ENCODE results near the gene DIP2B. TPM values are rescaled to one million over a fixed set of nuclear protein-coding genes. Genes with fewer than 3 reads are reported as not detected.

DIP2B gene
- total RNA-seq, 1 experiment from 2014 or later = 26.1 TPM

- TF ChIP-seq HMGXB4 (CRISPR knock-in tag; IDR thresholded peaks at IDR 0.05) = peak; percentile 56; the same call in 1 of the 2 replicates
- TF ChIP-seq SP1 (CRISPR knock-in tag; conservative IDR thresholded peaks at IDR 0.05) = peak; percentile 36; the same call in 1 of the 2 replicates
- TF ChIP-seq ZNF138 (CRISPR knock-in tag; conservative IDR thresholded peaks at IDR 0.05) = no peak
- peak; percentile 71; the same call in 1 of the 2 replicates for TF ChIP-seq FOXP1 (CRISPR knock-in tag; IDR thresholded peaks at IDR 0.05; ENCODE audit: borderline replicate concordance)
- no peak for TF ChIP-seq JAZF1 (CRISPR knock-in tag; IDR thresholded peaks at IDR 0.05)
- no peak for TF ChIP-seq GRHL2 (CRISPR knock-in tag; IDR thresholded peaks at IDR 0.05; ENCODE audit: insufficient replicate concordance, severe bottlenecking)
- TF ChIP-seq, protein P1, sequence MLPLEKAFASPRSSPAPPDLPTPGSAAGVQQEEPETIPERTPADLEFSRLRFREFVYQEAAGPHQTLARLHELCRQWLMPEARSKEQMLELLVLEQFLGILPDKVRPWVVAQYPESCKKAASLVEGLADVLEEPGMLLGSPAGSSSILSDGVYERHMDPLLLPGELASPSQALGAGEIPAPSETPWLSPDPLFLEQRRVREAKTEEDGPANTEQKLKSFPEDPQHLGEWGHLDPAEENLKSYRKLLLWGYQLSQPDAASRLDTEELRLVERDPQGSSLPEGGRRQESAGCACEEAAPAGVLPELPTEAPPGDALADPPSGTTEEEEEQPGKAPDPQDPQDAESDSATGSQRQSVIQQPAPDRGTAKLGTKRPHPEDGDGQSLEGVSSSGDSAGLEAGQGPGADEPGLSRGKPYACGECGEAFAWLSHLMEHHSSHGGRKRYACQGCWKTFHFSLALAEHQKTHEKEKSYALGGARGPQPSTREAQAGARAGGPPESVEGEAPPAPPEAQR (CRISPR knock-in tag; IDR thresholded peaks at IDR 0.05) = no peak
- TF ChIP-seq ZNF416 (CRISPR knock-in tag; IDR thresholded peaks at IDR 0.05) = no peak
- no peak for TF ChIP-seq CREB1 (CRISPR knock-in tag; IDR thresholded peaks at IDR 0.05)
- TF ChIP-seq CREM (CRISPR knock-in tag; IDR thresholded peaks at IDR 0.05) = no peak
- TF ChIP-seq ZNF512 (CRISPR knock-in tag; IDR thresholded peaks at IDR 0.05; ENCODE audit: borderline replicate concordance) = no peak
- no peak for TF ChIP-seq OVOL2 (CRISPR knock-in tag; IDR thresholded peaks at IDR 0.05; ENCODE audit: borderline replicate concordance)
- TF ChIP-seq FOXP4 (CRISPR knock-in tag; IDR thresholded peaks at IDR 0.05) = 0 out of 2 replicates have a peak, but pooled peaks have one; percentile 50
- 0 out of 2 replicates have a peak, but pooled peaks have one; percentile 34 for TF ChIP-seq ATF2 (CRISPR knock-in tag; IDR thresholded peaks at IDR 0.05; ENCODE audit: borderline replicate concordance, low read depth)
- 0 out of 2 replicates have a peak, but pooled peaks have one; percentile 9 for TF ChIP-seq NFYB (CRISPR knock-in tag; conservative IDR thresholded peaks at IDR 0.05; ENCODE audit: low read depth)
- no peak for TF ChIP-seq MYBL2 (CRISPR knock-in tag; IDR thresholded peaks at IDR 0.05)
- TF ChIP-seq, protein P2, sequence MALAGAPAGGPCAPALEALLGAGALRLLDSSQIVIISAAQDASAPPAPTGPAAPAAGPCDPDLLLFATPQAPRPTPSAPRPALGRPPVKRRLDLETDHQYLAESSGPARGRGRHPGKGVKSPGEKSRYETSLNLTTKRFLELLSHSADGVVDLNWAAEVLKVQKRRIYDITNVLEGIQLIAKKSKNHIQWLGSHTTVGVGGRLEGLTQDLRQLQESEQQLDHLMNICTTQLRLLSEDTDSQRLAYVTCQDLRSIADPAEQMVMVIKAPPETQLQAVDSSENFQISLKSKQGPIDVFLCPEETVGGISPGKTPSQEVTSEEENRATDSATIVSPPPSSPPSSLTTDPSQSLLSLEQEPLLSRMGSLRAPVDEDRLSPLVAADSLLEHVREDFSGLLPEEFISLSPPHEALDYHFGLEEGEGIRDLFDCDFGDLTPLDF (CRISPR knock-in tag; IDR thresholded peaks at IDR 0.05) = no peak
- TF ChIP-seq, protein P3, sequence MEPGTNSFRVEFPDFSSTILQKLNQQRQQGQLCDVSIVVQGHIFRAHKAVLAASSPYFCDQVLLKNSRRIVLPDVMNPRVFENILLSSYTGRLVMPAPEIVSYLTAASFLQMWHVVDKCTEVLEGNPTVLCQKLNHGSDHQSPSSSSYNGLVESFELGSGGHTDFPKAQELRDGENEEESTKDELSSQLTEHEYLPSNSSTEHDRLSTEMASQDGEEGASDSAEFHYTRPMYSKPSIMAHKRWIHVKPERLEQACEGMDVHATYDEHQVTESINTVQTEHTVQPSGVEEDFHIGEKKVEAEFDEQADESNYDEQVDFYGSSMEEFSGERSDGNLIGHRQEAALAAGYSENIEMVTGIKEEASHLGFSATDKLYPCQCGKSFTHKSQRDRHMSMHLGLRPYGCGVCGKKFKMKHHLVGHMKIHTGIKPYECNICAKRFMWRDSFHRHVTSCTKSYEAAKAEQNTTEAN (CRISPR knock-in tag; IDR thresholded peaks at IDR 0.05) = peak; percentile 36; the same call in 1 of the 2 replicates
- TF ChIP-seq, protein P4, sequence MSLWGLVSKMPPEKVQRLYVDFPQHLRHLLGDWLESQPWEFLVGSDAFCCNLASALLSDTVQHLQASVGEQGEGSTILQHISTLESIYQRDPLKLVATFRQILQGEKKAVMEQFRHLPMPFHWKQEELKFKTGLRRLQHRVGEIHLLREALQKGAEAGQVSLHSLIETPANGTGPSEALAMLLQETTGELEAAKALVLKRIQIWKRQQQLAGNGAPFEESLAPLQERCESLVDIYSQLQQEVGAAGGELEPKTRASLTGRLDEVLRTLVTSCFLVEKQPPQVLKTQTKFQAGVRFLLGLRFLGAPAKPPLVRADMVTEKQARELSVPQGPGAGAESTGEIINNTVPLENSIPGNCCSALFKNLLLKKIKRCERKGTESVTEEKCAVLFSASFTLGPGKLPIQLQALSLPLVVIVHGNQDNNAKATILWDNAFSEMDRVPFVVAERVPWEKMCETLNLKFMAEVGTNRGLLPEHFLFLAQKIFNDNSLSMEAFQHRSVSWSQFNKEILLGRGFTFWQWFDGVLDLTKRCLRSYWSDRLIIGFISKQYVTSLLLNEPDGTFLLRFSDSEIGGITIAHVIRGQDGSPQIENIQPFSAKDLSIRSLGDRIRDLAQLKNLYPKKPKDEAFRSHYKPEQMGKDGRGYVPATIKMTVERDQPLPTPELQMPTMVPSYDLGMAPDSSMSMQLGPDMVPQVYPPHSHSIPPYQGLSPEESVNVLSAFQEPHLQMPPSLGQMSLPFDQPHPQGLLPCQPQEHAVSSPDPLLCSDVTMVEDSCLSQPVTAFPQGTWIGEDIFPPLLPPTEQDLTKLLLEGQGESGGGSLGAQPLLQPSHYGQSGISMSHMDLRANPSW (CRISPR knock-in tag; conservative IDR thresholded peaks at IDR 0.05; ENCODE audit: low read depth) = no peak
- no peak for TF ChIP-seq ZNF425 (CRISPR knock-in tag; conservative IDR thresholded peaks at IDR 0.05)
Measured at GRCh38 chr12:50764286-50765094, 259.7 kb downstream of the DIP2B start (continued).
